HPDE6-E6E7 (cell line): Measurements from ENCODE around the gene ERC2.

Experiments used
- DNase-seq: peaks from one replicate; pipeline ENCODE4 v3.0.0; 2011; ENCODE audit warnings: missing footprints; ENCODE audit errors: extremely low spot score

The ERC2 gene

DNA sequence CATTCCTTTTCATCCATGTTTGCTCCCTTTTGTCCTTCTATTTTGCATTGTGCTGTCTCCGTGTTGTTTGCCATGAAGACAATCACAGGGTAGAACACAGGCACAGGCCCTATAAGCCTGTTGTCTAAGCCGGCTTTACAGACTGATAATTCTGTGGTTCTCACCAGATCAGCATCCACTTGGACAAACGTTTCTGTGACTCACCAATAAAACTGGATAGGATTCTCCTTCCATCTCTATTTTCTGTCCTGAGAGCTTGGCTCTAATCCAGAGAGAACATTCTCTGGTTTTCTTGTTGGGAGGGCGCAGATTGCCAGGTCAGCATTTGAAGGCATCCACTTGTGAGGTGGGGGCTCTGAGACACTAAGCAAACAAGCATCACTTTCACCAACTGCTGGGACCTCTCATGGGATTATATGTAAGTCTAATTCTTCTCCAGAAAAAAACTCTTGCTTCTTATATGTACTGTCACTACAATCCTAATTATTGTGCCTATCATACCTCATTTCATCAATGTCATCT lies 101.6 kb downstream of the ERC2 start:
- no peak for DNase-seq

GRCh38 chr3:56365905-56366640 lies 102.2 kb downstream of the ERC2 start:
- DNase-seq = no peak

GRCh38 chr3:56364665-56365064 lies 103.6 kb downstream of the ERC2 start:
- no peak for DNase-seq

DNA sequence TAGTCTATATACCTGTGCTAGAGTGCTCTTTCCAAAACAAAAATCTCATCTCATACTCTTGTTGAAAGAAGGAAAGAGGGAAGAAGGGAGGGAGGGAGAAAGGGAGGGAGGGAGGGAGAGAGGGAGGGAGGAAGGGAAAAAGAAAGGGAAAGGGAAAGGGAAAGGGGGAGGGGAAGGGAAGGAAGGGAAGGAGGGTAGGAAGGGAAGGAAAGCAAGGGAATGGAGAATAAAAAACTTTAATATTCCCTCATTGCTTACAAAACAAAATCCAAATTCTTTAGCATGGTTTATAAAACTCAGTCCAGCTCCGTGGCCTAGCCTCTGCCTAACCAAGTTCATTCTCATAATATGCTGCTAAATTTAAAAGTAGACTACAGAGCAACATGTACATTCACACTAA lies 104.5 kb downstream of the ERC2 start:
- no peak for DNase-seq

GRCh38 chr3:56361731-56362130 lies 106.5 kb downstream of the ERC2 start:
- no peak for DNase-seq

DNA sequence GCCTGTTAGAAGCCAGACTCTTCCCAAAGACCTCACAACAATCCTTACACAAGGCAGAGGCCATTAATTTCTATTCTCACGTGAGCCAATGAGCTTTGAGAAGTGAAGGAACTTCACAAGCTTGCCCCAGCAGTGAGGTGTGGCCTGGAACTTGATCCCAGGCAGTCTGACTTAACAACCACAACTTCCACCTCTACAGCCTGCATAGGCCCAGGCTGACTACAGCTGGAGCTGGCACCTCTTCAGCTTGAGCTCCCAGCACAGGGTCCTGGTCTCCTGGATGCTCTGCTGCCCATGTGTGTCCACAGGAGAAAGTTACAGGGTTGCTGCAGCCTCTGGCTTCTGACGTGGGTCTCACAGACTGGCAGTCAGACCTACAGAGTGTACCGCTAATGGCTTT lies 111.0 kb downstream of the ERC2 start:
- DNase-seq = no peak

GRCh38 chr3:56356808-56357207 lies 111.5 kb downstream of the ERC2 start:
- DNase-seq = no peak

- DNase-seq = no peak
Measured at GRCh38 chr3:56355570-56356185, 112.6 kb downstream of the ERC2 start.

- DNase-seq = no peak
Measured at GRCh38 chr3:56351537-56351936, 116.7 kb downstream of the ERC2 start.

DNA sequence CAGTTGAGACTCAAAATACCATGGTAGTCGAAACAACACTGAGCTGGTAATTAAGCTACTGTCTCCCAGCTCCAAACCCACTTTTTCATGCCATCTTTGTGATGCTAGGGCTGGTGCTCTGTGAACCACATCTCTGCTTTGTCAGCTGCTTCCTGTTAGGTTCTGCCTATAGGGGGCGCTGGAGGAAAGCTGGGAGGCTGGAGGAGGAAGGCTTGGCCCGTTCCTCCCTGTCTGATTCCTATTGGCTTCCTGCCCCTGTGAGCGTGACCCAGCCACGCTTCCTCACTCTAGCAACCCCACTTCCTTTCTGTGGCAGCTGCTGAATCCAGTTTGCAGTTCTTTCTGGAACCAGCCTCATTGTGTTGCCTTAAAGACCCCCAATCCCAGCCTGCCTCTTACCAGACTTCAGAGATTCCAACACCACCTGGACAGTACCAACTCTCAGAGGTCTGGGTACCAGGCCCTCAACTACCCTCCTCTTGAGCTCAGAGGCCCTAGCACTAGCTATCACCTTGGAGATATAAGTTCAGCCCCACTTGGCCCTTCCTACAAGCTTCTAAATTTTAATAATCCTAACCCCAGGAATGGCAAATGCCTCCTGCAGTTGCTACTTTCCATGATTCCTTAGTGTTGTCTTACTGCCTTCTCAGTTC lies 120.9 kb downstream of the ERC2 start:
- DNase-seq = no peak

GRCh38 chr3:56342475-56342874 lies 125.8 kb downstream of the ERC2 start:
- DNase-seq = no peak

GRCh38 chr3:56339671-56340070 lies 128.6 kb downstream of the ERC2 start:
- DNase-seq = no peak

DNA sequence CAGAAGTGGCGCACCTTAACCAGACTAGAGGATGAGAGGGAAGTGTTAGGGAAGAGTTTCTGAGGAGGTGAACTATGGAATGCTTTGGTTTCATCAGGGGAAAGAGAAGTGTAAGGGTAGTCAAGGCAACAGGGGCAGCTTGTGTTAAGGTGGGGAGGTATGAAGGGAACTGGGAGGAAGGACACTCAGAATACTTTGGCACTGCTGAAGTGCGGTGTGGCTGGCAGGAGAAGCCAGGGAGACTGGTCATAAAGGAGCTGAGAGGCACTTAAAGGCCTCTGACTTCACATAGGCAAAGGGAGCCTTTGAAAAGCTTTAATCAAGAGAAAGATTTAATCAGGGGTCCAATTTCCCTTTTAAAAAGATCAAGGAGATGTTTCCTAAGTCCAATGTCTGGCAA lies 129.0 kb downstream of the ERC2 start:
- no peak for DNase-seq

GRCh38 chr3:56336023-56336422 lies 132.2 kb downstream of the ERC2 start:
- no peak for DNase-seq

GRCh38 chr3:56324473-56324872 lies 143.8 kb downstream of the ERC2 start:
- DNase-seq = no peak

DNA sequence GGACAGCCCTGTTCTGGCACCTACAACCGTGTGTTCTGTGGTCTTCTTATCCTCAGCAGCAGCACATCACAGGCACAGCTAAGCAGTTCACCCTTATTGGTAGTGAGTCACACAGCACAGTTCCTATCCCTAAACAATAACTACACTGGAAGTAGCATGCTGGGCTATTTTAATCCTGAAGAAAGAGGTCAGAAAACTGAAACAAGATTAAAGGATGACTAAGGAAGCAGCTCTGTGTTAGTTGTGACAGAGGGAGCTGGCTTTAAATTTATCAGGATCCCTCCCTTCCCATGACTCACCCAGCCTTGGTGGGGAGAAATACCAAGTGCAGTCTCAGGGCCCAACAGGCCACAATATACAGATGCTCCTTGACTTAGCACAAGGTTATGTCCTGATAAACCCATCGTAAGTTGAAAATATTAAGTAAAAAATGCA lies 144.3 kb downstream of the ERC2 start:
- no peak for DNase-seq

DNA sequence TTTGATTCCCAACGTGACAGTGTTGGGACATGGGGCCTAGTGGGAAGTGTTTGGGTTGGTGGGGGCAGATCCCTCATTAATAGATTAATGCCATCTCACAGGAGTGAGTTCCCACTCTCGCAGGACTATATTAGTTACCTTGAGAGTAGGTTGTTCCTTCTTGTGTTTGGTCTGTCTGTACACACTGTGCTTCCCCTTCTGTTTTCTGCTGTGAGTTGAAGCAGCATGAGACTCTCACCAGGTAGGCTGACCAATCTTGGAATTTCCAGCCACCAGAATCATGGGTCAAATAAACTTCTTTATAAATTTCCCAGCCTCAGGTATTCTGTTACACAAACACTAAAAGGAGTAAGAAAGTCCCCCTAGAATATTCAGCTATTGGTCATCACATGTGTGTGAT lies 145.4 kb downstream of the ERC2 start:
- no peak for DNase-seq

DNA sequence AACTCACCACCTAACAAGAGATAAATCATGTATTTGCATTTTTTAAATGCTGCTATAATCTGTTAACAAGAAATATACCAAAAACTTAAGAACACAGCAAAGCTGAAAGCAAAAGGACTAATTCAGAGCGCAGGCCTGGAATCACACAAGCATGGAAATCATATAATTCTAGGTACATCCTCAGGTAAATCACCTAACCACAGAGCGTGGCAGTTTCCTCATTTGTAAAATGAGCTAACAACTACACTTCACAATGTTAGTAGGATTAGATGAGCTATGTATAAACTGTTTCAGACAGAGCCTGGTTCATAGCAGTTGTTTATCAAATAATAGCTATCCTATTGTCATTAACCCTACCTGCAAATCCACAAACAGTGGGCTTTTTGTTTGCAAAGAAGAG lies 146.4 kb downstream of the ERC2 start:
- DNase-seq = no peak

DNA sequence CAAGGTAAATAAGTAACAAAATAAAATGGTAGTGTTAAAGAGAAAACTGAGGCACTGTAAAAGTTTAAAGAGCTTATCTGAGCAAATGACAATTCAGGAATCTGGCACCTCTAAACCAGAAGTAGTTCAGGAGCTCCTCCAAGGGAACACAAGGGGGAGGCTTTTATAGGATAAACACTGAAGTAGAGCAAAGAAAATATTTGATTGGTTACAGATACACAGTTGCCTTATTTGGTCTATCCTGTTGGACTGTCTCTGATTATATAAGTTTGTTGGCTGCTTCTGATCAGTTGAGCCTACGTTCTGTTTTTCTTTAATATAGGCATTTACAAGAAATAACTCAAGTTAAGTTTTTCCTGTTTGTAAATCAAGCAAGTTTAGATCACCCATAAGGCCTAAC lies 146.9 kb downstream of the ERC2 start:
- DNase-seq = no peak

DNA sequence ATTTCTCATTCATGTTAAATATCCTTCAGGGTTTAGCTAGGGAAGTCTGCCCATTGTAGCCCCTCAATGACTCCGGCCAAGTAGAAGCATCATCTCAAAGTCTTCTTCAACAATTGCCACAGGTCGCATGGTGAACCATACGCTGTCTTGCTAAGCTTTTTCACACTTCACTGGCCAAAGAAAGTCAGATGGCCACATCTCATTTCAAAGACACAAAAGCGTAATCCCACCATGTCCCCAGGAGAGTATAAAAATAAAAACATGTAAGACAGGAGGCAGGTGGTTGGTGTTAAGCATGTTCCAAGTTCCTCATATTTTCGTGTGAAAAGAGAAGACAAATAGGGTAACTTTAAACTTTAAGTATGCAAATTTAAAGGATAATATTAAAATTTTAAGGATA lies 147.4 kb downstream of the ERC2 start:
- DNase-seq = no peak

DNA sequence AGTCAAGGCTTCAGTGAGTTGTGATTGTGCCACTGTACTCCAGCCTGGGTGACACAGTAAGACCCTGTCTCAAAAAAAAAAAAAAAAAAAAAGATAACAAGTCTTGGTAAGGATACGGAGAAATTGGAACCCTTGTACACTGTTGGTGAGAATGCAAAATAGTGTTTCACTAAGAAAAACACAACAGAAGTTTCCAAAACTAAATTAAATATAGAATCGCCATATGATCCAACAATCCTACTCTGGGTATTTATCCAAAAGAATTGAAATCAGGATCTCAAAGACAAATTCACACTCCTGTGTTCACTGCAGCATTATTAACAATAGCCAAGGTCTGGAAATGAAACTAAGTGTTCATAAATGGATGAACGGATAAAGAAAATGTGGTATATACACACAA lies 149.4 kb downstream of the ERC2 start:
- no peak for DNase-seq

DNA sequence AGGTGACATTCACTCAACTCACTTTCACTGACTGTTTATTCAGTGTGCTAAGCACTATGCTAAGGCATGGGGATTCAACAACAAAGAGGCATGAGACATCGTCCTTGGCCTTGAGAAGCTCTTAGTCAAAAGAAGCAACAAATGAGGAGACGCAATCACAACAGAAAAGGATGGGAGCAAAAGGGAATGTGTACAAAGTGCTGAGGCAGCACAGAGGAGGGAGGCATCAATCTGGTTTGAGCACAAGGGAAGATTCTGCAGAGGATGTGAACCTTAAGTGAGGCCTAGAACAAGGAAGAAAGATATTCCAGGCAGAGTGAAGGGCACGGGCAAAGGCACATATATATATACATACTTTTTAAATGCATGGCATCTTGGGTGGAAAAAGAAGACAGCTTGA lies 151.3 kb downstream of the ERC2 start:
- no peak for DNase-seq

GRCh38 chr3:56314842-56315241 lies 153.4 kb downstream of the ERC2 start:
- DNase-seq = no peak
